ENCODE measurements around the gene AAGAB. TPM values are rescaled to one million over a fixed set of nuclear protein-coding genes. Genes with fewer than 3 reads are reported as not detected.

The AAGAB gene
- total and polyA plus RNA-seq, 5 experiments from 2014 or later, result 28.1 to 49.4 (median 43.8) TPM

DNA sequence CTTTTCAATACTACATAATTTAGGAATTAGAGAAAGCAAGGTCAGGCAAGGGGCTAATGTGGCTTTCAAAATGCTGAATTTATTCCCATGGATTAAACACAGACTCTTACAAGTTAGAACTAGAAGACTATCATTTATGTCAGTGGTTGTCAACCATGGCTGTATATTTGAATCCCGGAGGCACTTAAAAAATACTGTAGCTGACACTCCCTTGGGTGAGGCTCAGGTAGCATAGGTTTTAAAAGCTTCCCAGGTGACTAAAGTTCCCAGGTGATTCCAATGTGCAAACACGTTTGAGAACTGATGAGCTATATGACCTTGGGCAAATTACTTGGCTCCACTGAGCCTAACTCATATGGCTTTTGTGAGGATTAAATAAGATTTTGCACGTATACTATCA lies 29.6 kb downstream of the AAGAB start:
- POLR2A ChIA-PET, result no interaction called here
- Mint-ChIP-seq H3K4me3 (no peak overlapping the region), H3K9me3 (no peaks in the 10 kb centered on the region), H3K36me3 (peaks cover 0 to 48% (median 25%) of the 10 kb centered on the region in 3 donors), H3K4me1 (peaks cover 6 to 15% (median 11%) of the 10 kb centered on the region in 4 donors), H3K27ac (no peak overlapping the region), H3K27me3 (no peaks in the 10 kb centered on the region)
- no peak for ATAC-seq
- DNase-seq, result no peak

GRCh38 chr15:67219288-67219687 lies 35.2 kb downstream of the AAGAB start:
- H3K36me3 Mint-ChIP-seq, result peaks cover 7 to 42% (median 35%) of the 10 kb centered on the region in 3 donors
- no peak overlapping the region for H3K27ac Mint-ChIP-seq
- H3K27me3 Mint-ChIP-seq, result no peaks in the 10 kb centered on the region
- POLR2A ChIA-PET, result no interaction called here
- H3K4me1 Mint-ChIP-seq, result peaks cover 0 to 2% (median 0%) of the 10 kb centered on the region in 4 donors
- DNase-seq, result no peak
- no peaks in the 10 kb centered on the region for H3K9me3 Mint-ChIP-seq
- ATAC-seq, result no peak
- no peak overlapping the region for H3K4me3 Mint-ChIP-seq

DNA sequence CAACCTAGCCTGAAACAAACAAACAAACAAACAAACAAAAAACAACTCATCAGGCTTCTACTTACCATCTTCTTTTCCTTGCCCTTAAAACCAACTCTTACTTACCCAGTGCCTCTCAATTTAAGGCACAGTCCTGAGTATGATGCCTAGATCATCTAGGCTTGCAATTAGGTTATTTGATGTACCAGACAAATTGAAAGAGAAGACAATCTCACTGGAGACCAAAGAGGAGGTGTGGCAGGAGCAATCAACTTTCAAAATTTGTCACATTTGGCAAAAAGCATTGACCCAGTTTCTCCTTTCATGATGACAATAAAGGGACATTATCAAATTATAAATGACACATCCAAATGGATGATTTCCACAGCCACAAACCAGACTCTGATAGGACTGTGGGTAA lies 36.0 kb downstream of the AAGAB start:
- H3K27ac Mint-ChIP-seq, result peak overlapping the region in 1 of 10 donors; percentile 32

DNA sequence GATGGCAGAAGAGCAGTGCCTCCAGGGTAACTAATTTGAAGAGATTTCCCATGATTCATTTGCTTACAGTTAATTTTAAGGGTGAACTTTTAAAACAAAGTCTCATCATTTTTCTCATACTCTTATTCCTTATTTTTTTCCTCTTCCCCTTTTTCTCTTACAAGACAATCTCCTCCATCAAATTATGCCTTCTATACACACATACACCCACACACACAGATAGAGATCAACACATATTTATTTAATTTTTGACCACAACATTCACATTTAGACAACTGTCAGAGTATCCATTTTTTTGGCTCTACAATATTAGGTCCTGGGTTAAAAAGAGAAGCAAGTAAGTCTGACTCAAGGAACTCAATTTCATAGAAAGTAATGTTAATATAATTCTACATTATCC lies 37.6 kb downstream of the AAGAB start:
- no peak for DNase-seq
- Mint-ChIP-seq H3K9me3 (no peaks in the 10 kb centered on the region), H3K27me3 (no peaks in the 10 kb centered on the region), H3K4me3 (no peak overlapping the region), H3K36me3 (peaks cover 7 to 46% (median 35%) of the 10 kb centered on the region in 3 donors), H3K4me1 (peaks cover 0 to 2% (median 0%) of the 10 kb centered on the region in 4 donors), H3K27ac (peak overlapping the region in 1 of 10 donors; percentile 14)
- POLR2A ChIA-PET, result no interaction called here
- ATAC-seq, result no peak

More for the DNA sequence above, 36.0 kb downstream of the AAGAB start:
- Mint-ChIP-seq H3K9me3 (no peaks in the 10 kb centered on the region), H3K4me1 (peaks cover 0 to 2% (median 0%) of the 10 kb centered on the region in 4 donors), H3K4me3 (no peak overlapping the region), H3K27me3 (no peaks in the 10 kb centered on the region), H3K36me3 (peaks cover 7 to 42% (median 35%) of the 10 kb centered on the region in 3 donors)
- POLR2A ChIA-PET, result no interaction called here
- DNase-seq (no peak), ATAC-seq (no peak)

DNA sequence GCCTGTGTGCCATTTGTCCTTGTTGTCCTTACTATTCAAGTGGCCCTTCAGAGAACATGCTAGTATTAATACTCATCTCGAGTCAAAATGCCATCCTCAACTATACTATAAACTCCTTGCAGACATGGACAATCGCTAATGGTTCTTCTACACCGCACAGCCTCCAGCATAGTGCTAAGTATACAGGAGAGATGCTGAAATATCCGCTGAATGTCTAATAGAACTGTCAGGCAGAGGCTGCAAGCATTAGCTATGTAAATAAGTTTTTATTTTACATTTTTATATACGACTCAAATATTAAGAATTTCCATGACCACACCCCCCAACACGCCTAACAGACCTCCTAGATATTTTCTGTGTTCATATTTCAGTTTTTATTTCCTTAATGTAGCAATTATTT lies 39.4 kb downstream of the AAGAB start:
- Mint-ChIP-seq H3K27ac (peak overlapping the region in 1 of 10 donors; percentile 5), H3K27me3 (no peaks in the 10 kb centered on the region), H3K4me1 (peaks cover 0 to 2% (median 0%) of the 10 kb centered on the region in 4 donors), H3K4me3 (no peak overlapping the region), H3K36me3 (peaks cover 7 to 47% (median 29%) of the 10 kb centered on the region in 3 donors), H3K9me3 (no peaks in the 10 kb centered on the region)
- ATAC-seq (no peak), DNase-seq (no peak)
- POLR2A ChIA-PET, result no interaction called here

DNA sequence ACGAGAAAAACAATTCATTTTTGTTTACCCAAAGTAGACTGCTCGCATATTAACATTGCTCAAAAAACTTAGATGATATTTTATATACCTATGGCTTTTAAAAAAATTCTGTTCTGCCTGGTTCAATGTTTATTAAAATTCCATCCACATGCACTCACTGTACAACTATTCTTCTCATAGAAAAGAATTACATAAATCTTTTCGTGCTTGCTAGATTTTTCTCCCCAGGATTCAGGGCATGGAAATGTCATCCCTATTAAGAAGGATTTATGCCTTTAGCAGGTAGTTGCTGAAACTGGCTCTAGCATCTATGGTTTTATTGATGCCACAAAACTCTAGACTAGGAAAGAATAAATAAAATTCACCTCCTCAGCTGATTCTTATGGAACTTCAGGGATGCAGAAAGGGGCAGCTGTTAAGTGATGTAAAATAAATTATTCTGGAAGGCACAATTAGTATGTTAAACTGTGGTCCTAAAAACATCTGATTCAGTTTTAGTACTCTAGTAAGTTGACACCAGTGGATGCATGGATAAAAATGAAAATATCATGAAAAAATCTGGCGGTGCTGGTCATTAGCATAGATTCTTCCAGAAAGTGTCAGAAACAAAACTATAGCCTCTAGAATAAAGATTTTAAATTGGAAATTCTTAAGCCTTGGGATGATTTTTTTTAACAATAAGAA lies 41.6 kb downstream of the AAGAB start:
- Mint-ChIP-seq H3K4me3 (no peak overlapping the region), H3K36me3 (peaks cover 2 to 45% (median 23%) of the 10 kb centered on the region in 3 donors), H3K27me3 (no peaks in the 10 kb centered on the region), H3K27ac (no peak overlapping the region), H3K4me1 (peaks cover 0 to 2% (median 0%) of the 10 kb centered on the region in 4 donors), H3K9me3 (no peaks in the 10 kb centered on the region)
- no peak for DNase-seq
- POLR2A ChIA-PET, result no interaction called here
- no peak for ATAC-seq

GRCh38 chr15:67210555-67211168 lies 43.8 kb downstream of the AAGAB start:
- H3K9me3 Mint-ChIP-seq, result no peaks in the 10 kb centered on the region
- peaks cover 0 to 51% (median 19%) of the 10 kb centered on the region in 3 donors for H3K36me3 Mint-ChIP-seq
- H3K27me3 Mint-ChIP-seq, result no peaks in the 10 kb centered on the region
- ATAC-seq (no peak), DNase-seq (no peak)
- no peak overlapping the region for H3K4me3 Mint-ChIP-seq
- H3K27ac Mint-ChIP-seq, result peak overlapping the region in 1 of 10 donors; percentile 2
- H3K4me1 Mint-ChIP-seq, result peaks cover 0 to 2% (median 0%) of the 10 kb centered on the region in 4 donors
- POLR2A ChIA-PET, result no interaction called here

- no peak overlapping the region for H3K4me3 Mint-ChIP-seq
- H3K36me3 Mint-ChIP-seq, result peaks cover 6 to 65% (median 24%) of the 10 kb centered on the region in 3 donors
- POLR2A ChIA-PET, result no interaction called here
- no peaks in the 10 kb centered on the region for H3K4me1 Mint-ChIP-seq
- H3K27me3 Mint-ChIP-seq, result no peaks in the 10 kb centered on the region
- no peak for ATAC-seq
- H3K9me3 Mint-ChIP-seq, result no peaks in the 10 kb centered on the region
- DNase-seq, result no peak
- peak overlapping the region in 2 of 10 donors; percentile 31 to 43 for H3K27ac Mint-ChIP-seq
Measured at GRCh38 chr15:67208396-67208795, 46.1 kb downstream of the AAGAB start.

- peaks cover 6 to 70% (median 26%) of the 10 kb centered on the region in 3 donors for H3K36me3 Mint-ChIP-seq
- no peaks in the 10 kb centered on the region for H3K4me1 Mint-ChIP-seq
- H3K4me3 Mint-ChIP-seq, result no peak overlapping the region
- no peak for ATAC-seq
- H3K9me3 Mint-ChIP-seq, result no peaks in the 10 kb centered on the region
- H3K27me3 Mint-ChIP-seq, result no peaks in the 10 kb centered on the region
- POLR2A ChIA-PET, result no interaction called here
- no peak for DNase-seq
- H3K27ac Mint-ChIP-seq, result no peak overlapping the region
Measured at GRCh38 chr15:67207555-67208207, 46.8 kb downstream of the AAGAB start.

DNA sequence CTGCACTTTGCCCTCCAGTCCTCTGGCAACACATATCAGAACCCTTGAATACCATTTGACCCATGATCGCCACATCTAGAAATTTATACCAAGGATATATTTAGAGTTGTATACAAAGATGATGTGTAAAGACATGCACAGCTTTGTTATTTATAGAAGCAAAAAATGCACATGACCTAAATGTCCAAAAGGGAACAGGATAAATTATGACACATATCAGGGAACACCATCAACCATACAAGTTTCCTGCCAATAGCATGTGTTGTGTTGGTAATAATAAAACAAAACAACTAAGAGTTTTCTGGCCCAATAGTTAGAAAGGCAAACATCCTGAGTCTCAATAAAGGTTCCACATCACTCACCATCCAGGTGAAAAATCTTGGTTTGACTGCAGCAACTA lies 51.5 kb downstream of the AAGAB start:
- Mint-ChIP-seq H3K4me3 (no peak overlapping the region), H3K36me3 (peaks cover 6 to 77% (median 15%) of the 10 kb centered on the region in 3 donors), H3K9me3 (no peaks in the 10 kb centered on the region), H3K4me1 (peaks cover 0 to 6% (median 3%) of the 10 kb centered on the region in 4 donors), H3K27me3 (no peaks in the 10 kb centered on the region), H3K27ac (no peak overlapping the region)
- POLR2A ChIA-PET, result interaction anchor here (0.6 kb wide), 1 partner anchor 43 kb away, joined by 5 read pairs; no protein-coding TSS in a partner anchor
- ATAC-seq (no peak), DNase-seq (no peak)

DNA sequence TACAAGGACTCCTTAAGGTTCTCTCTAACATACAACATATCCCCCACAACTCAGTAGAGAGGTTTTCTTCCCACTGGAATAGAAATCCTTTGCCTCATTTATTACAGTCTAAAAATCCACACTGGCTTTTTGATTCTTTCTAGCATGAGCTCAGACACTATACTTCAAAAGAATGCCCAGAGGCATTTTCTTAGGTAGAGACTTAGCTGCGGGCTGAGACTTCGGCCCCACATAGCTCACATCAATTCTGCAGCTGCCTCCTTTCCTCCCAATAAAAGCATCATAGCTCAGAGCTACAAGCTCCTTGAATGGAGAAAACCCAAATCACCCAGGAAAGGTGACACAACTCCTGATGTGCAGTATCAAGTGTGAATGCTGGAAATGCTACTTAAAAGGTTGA lies 52.4 kb downstream of the AAGAB start:
- Mint-ChIP-seq H3K4me1 (peaks cover 0 to 6% (median 4%) of the 10 kb centered on the region in 4 donors), H3K27me3 (no peaks in the 10 kb centered on the region), H3K4me3 (no peak overlapping the region), H3K27ac (peak overlapping the region in 1 of 10 donors; percentile 6), H3K9me3 (no peaks in the 10 kb centered on the region), H3K36me3 (peaks cover 6 to 71% (median 15%) of the 10 kb centered on the region in 3 donors)
- DNase-seq (no peak), ATAC-seq (no peak)
- POLR2A ChIA-PET, result no interaction called here

GRCh38 chr15:67201136-67201535 lies 53.3 kb downstream of the AAGAB start:
- no peaks in the 10 kb centered on the region for H3K27me3 Mint-ChIP-seq
- H3K4me3 Mint-ChIP-seq, result no peak overlapping the region
- no peak for ATAC-seq
- peaks cover 0 to 6% (median 4%) of the 10 kb centered on the region in 4 donors for H3K4me1 Mint-ChIP-seq
- DNase-seq, result no peak
- H3K9me3 Mint-ChIP-seq, result no peaks in the 10 kb centered on the region
- peak overlapping the region in 2 of 10 donors; percentile 8 to 51 for H3K27ac Mint-ChIP-seq
- POLR2A ChIA-PET, result no interaction called here
- H3K36me3 Mint-ChIP-seq, result peaks cover 6 to 70% (median 13%) of the 10 kb centered on the region in 3 donors

Measured in naive thymus-derived CD8-positive, alpha-beta T cell (primary cell).